Endothelial cell of hepatic sinusoid (primary cell): Measurements from ENCODE around the gene MYO1B.

Experiments
- in situ Hi-C: cut with HindIII; loops from 2 replicates; pipeline ENCODE4 v1.10.0; 2017; ENCODE audit warnings: low sequenced_read_pairs

The MYO1B gene

DNA sequence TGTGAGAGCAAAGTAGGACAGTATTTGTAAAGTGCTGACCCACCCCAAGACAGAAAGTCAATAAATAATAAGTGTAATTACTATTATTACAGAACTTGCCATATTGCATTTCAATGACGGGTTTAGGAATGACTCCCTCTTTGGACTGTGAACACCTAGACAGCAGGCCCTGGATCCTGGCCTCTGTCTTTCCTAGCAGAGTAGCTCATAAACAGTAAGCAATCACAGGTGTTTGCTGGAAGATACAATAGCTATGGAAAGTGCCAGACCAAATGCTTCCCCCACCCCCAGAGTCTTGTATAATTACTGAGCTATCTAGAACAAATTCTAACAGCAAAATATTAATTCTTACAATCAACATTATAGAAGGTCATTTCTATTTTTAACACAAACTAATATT, 20.1 kb upstream of the MYO1B start:
- in situ Hi-C loops: loop anchor here (5.0 kb wide), 1 partner anchor 42 kb away; no protein-coding TSS in a partner anchor

DNA sequence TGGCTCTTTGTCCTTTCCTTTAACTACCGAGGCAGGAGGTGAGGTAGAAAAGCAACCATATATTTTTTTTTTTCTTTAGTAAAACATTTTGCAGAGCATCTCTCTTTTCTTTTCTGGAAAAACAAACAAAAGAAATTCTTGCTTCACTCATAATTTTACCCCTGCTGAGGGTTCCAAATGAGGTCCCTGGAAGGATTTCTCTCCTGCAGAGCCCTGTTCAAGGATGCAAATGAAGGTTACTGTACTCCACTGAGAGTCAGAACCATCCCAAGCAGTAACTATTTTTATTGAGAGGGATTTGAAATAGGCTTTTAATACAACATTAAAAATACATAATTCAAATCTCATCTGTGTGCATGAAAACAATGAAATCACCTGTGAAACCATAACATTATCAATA, 19.5 kb upstream of the MYO1B start:
- in situ Hi-C loops: loop anchor here (5.0 kb wide), 1 partner anchor 42 kb away; no protein-coding TSS in a partner anchor

DNA sequence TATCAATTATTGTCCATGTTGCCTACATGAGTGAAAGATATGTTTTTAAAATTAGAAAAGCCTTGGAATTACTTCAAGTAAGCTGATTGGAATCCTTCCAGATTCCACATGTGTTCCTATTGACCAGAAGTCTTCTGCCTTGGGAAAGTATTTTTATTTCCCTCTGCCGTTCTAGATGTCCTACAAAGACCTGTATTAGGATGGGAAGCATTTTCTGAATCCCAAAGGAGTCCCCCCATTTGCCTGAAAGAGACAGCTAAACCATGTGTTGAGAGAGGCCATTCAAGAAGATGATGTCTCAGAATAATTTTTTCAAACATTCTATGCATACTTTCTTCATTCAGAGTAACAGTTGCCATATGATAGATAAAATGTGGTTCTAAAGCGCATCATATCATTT, 19.0 kb upstream of the MYO1B start:
- in situ Hi-C loops: loop anchor here (5.0 kb wide), 1 partner anchor 41 kb away; no protein-coding TSS in a partner anchor

DNA sequence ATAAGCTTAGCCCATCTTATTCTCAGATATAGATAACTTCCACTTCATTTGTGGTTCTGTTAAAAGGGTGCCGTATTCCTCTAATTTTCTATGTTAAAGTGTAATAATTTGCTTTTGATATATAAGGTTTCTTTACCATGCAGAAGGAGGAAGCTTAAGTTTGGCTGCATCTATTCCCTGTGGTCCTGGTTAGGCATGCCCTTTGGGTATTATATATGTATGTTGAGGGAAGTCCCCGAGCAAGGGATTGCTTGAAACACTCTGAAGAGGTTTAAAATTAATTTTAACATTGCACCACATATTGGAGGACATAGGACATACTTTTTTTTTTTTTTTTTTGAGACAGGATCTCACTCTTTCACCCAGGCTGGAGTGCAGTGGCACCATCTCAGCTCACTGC, 16.9 kb upstream of the MYO1B start:
- in situ Hi-C loops: loop anchor here (5.0 kb wide), 1 partner anchor 39 kb away; no protein-coding TSS in a partner anchor

DNA sequence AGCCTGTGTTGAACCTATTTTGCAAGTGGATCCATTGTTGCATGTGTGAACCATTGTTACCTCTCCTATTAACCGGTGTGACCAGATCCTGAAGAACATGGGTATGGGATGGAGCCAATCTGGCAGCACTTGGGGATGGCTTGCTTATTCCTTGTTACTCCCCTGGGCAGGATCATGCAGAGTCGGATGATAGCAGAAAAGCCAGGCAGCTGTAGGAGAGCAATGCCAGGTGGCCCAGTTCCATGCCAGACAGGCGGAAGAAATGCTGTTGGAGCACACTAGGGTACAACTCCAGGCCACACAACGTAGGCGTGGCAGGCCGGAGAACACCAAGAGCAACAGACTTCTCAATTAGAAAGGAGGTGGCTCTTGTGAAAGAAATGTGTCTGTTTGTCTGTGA, 16.3 kb upstream of the MYO1B start:
- in situ Hi-C loops: loop anchor here (5.0 kb wide), 1 partner anchor 38 kb away; no protein-coding TSS in a partner anchor

DNA sequence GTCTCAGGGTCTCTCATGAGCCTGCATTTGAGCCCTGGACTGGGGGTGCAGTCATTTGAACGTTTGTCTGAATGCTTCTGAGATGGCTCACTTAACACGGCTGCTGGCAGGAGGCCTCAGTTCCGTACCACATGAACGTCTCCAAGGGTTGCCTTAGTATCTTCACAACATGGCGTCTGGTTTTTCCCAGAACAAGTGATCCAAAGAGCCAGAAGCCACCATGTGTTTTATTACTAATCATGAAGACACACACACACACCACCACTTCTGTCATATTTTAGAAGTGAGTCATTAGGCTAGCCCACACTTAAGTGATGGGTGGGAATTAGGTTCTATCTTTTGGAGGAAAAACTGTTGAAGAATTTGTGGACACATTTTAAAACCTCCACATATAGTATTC, 15.0 kb upstream of the MYO1B start:
- in situ Hi-C loops: no loop called here

DNA sequence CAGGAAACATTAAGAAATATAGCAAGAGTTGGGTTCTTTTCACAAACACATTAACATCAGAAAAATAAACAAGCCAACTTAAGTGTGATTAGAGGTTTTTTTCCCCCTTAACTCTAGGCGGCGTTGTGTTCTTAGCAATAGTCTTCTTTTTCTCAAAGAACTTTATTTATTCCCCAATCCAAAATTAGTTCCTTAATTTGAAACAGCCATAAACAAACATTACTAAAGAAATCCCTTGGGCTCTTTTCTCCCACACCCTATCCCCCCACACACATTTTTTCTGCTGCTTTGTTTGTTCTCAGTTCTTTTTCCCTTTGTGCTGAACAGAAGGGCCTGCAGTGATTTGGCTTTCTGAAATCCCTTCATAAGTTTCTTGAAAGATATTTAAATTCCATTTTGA, 13.2 kb upstream of the MYO1B start:
- in situ Hi-C loops: no loop called here

DNA sequence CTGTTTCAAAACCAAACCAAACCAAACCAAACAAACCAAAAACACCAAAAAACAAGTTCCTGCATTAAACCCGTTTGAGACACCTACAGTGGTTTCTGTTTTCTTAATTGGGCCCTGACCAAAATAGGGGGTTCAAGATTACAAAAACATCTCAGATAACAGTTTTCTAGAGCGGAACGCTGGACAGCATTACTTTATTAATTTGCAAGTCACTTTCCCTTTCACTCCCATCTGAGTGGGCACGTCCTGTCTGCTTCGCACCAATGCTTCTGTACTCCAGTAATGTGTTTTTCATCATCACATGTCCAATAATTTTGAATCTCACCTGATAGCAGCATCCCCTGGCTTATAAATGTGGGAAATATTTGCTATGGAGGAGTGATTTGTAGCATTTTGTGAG, 11.7 kb upstream of the MYO1B start:
- in situ Hi-C loops: no loop called here

DNA sequence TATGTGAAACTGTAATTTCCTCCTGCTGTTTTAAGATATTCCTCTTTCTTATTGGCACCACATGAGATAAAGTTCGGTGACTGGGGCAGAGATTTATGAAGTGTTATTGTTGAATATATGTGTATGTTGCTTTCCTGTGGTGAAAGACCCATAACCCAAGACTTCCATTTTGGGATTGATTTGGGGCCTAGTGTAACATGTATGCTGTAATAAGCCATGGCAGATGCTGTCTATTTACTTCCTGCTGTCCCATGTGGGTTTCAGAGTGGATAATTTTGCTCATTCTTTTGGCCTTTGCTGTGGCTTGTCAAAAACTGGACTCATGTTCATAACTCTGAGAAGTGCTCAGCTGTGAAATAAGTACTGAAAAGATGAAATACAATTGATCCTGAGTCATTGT, 10.8 kb upstream of the MYO1B start:
- in situ Hi-C loops: no loop called here

DNA sequence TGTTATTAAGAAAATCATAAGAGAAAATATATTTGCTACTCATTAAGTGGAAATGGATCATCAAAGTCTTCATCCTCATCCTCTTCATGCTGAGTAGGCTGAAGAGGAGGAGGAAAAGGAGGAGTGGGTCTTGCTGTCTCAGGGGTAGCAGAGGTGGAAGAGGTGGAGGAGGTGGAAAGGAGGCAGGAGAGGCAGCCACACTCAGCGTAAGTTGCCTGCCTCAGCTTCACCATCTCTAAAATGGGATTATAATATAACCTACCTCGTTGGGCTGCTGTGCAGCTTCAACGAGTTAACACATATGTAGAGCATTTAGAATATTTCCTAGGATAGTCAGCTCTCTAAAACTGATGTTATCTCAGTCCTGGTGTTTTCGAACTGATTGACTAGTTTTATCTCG, 4.3 kb upstream of the MYO1B start:
- in situ Hi-C loops: no loop called here

DNA sequence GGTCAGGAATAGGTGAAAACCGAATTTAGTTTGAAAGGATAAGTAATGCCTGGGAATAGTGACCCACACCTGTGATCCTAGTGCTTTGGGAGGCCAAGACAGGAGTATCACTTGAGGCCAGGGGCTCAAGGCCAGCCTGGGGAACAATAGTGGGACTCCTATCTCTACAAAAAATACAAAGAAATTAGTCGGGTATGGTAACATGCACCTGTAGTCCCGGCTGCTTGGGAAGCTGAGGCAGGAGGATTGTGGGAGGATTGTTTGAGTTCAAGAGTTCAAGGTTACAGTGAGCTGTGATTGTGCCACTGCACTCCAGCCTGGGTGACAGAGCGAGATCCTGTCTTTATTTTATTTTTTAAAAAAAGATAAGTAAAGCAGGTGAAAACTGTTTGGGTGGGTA, 3.8 kb upstream of the MYO1B start:
- in situ Hi-C loops: no loop called here

DNA sequence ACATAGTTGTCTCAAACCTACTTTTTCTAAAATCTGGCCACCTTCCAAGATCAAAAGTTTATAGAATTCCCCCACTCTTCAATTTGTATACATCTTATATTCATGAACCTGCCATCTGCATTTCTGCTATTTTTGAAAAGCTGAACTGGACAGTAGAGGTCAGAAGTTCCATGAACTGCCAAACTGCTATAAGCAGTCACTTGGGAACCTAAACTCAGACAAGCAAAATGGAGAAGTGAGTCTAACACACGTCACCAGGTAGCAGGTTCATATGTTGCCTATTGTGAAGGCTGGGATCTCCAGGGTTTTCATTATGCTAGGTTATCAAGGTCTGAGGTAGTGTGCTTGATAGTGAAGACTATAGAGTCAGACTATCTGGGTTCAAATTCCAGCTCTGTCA, 2.0 kb upstream of the MYO1B start:
- in situ Hi-C loops: no loop called here

DNA sequence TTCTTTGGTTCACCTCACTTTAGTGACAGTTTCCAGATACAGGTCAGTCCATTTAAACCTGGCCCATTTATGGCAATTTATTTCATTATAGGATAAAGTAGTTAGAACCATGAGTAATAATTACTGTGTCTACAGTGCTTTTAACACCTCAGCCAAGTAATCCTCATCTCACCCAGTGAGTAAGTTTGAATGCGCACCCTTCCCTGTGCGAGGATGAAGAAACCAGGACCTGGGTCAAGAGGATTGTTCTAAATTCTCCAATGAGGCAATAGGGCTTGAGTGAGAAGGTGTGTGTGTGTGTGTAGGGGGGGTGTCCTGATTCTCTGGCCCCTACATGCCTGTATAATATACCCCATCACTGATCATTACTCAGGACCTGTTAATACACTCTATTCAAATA, 854 bp upstream of the MYO1B start:
- in situ Hi-C loops: no loop called here

DNA sequence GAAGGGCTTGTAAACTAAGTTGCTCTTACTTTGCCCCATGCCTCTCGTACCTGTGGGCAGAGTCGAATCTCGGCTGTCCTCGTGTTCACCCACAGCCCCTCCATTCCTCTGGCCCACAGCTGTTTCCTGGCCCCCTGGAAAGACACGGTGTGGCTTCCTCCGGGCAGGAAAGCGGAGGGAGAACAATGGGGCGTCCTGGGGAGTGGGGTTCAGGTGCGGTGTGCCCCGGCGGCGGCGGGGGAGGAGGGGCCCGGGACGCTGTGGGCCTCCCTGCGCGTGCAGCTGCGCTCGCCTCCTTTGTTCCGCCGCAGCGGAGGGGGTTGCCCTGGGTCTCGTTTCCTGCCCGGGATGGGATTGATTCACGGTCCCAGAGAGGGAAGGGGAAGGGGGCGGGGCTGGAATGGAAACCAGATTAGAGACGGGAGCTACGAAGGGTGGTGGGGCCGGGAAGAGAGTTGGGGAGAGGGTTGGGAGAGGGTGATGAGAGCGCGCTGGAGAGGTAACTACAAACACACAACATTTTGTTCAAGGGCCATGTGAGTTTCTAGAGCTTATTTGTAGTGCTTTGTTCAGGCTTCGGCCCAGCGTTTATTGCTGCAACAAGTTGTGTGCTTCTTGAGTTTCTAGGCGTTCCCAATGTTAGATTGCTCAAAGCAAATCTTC, 796 bp downstream of the MYO1B start:
- in situ Hi-C loops: no loop called here

DNA sequence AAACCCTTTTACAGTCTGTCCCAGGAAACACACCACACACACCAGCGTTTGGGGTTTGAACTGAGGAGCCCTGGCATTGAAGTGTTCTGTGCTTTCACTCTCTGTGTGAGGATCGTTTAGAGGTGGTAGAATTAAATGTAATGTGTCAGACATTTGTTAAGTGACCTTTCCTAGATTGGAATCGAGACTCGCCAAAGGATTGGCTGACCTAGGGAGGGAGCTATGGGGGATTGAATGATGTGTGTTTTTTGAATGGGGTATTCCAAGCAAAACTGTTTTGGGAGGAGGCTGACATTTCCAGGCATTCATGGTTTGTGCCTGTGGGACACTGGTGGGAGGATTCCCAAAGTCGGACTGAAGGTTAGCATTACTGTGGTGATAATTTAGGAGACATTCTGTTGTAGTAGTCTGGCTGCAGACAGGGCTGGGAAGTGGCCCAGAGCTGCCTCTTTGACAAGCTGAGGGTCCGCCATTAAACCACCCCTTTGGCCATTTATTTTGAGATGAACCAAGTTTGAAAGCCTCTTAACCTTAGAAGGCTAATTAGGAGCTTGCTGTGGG, 1.7 kb downstream of the MYO1B start:
- in situ Hi-C loops: no loop called here

DNA sequence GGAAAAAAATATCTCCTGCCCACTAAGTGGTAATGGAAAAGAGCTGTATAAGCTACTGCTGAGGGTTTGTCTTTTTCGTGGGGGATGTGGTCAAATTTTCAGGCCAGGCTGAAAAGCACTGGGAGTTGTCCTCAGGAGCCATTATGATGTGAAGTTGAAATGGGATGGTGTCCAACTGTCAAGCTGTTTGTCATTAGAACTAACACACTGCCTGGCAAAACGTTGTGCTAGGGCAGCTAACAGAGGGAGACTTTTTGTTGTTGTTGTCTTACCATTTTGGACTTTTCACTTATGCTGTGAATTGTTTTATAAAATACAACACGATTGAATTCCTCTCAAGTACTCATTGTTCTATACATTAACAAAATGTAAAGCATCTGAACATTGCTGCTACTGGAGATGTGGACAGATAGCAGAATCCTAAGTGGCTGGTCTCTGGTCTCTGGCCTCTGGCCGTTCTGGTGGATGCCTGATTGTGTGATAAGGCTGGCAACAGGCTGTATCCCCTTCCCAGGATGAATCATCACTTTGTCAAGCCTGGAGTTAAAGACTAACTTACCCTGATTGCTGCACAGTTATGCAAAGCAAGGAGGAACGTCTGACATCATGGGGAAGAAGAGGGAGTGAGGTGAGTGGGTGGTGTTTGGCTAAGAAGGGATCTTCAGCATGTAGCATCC, 2.3 kb downstream of the MYO1B start:
- in situ Hi-C loops: no loop called here

DNA sequence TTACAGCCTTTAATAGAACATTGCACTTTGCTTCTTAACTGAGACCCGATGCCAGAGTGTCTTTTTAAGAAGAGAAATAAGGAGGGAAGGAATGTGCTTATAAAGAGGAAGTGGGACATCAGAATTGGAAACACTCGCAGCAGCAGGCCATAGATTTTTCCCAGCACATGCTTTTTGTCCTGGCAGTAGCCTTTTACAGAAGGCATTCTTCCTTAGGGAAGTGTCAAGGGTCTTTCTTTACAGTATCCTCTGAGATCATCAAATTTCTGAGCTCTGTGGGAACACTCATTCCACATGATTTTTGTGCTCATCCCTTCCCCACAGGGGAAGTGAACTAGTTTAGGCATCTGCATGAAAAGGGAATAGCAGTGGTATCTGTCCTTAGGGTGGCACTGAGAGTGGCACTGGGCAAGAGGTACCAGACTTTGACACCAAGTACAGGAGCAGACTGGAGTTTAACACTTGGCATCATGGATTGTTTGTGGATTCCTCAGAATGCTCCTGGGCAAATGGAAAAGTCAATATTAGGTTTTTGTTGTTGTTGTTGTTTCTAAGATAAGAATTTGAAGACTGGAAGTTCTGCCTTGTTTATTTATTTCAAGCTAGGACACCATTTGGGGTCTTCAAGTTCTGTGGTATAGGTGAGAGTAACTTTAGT, 4.1 kb downstream of the MYO1B start:
- in situ Hi-C loops: no loop called here

DNA sequence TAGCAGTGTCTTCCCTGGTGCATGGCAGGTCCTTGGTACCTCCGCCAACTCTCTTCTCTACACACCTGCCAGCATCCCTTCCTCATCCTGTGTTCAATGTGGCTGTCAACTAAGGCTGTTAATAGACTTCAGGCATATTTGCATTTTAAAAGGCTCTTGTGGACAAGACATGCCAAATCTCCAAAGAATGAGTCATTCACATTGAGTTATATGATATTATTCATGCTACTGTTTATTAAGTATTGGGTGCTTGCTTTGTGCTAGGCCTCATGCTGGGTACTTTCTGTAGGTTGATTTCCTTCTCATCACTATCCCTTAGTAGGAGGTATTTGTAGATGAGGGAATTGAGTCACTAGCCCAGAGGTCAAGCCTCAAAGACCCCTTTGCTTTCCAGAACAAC, 5.2 kb downstream of the MYO1B start:
- in situ Hi-C loops: loop anchor here (5.0 kb wide), 1 partner anchor 52 kb away; no protein-coding TSS in a partner anchor

DNA sequence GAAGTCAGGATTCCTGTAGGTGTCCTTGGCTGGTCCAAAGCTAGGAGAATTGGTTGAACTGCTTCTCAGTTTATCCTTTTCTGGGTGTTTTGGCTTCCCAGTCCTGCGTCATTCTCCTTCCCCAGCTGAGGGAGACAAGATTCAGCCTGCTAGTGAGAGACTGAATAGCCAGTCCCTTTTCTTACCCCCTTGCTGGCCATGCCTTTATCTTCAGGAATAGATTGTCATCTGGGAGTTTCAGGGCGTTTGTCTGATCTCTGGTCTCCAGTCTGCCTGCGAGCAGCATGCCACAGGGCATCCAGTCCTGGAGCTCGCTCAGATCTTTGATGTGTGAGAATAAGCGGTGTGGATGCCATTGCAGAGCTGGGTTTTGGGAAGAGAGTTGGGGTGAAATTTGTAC, 5.8 kb downstream of the MYO1B start:
- in situ Hi-C loops: loop anchor here (5.0 kb wide), 1 partner anchor 51 kb away; no protein-coding TSS in a partner anchor

DNA sequence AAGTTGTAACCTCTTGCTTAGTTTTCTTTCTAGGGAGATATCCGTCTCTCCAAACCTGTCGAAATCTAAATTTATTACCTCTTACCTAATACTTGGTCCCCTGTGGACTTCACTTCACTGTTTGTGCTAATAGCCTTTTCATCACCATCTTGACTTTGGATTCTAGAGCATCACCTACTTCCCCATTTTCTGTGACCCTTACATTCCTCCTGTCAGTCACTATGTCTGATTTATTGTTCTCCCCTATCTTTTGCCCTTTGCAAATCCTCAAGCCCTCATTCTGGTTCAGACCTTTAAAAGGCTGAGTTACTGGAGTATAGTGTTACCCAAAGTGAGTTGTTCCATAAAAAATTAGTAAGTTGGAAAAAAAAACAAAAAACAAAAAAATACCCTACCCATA, 7.5 kb downstream of the MYO1B start:
- in situ Hi-C loops: loop anchor here (5.0 kb wide), 1 partner anchor 50 kb away; no protein-coding TSS in a partner anchor

DNA sequence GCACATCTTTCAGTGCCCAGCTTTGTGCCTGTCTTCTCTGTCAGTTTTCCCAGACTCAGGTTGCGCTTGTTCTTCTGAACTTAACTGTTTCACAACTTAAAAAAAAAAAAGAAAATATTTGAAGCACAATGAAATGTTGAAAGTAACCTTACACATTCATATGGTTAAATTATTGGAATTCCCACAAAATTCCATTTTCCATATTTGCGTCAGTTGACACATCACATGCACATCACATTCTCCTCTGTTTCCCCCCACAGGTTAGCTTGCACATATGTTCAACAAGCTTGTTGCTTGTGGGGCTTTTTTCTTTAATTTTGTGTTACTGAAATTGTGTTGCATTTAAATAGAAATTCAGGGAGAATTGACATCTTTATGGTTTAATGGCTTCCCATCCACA, 8.3 kb downstream of the MYO1B start:
- in situ Hi-C loops: loop anchor here (5.0 kb wide), 1 partner anchor 49 kb away; no protein-coding TSS in a partner anchor
